Measurements from ENCODE around the gene BLTP2.

BLTP2 gene

DNA sequence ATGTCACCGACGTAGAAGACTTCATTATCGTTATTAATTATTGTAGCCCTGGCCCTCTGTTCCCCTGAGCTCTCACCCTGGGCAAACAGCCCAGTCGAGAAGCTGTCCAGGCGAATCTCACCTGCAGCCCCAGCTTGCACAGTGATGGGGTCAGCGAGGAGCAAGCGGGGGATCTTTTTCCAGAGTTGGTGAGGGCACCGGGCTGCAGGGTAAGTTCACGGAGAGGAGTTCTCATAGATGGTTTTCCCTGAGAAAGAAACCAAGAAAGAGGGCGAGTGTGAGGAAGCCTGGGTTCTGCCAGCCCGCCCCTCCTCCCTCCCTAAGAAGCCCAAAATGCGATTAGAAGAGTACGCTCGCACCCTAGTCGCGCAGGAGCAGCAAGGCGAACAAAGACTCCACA is 46.6 kb downstream of the BLTP2 start:
- no peak for DNase-seq

DNA sequence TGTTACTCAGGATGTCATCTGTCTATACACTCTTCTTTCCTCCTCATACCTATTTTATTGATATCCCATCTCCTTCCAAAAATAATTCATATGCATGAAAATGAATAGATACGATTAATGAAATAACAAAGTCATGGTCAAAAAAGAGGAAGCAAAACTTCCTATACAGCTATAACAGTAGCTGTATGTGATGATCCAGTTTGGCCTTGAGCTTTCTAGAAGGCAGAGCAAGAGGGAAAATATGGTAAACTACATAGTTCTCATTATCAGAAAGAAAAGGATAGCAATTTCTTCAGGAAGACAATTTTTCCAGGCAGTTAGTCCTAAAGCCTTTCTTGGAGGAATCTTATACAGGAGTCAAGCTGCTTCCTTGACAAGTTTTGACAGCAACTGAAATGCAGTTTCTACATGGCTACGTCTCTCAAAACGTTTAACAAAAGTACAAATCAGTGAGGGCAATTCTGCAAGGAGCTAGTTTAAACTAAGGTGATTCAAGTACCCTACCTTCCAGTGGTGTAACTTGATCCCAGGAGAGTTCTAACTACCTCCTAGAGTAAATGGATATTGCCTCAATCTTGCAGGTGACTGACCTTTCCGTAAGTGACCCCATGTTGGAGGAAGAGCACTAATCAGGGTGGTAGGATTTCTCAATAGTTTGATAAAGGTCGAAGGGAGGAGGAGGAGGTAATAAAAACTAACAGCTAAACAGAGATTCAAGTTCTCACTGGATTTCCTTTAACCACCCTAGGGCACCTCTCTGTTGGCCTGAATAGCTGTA is 47.2 kb downstream of the BLTP2 start:
- no peak for DNase-seq
